H9 (cell line): Measurements from ENCODE around the gene NPHP4. TPM values are rescaled to one million over a fixed set of nuclear protein-coding genes. Genes with fewer than 3 reads are reported as not detected.

ENCODE experiments used
- DNase-seq: peaks from one replicate; pipeline ENCODE4 v3.0.0-alpha.2; 2017
- H2AFZ ChIP-seq: one replicate; pipeline ENCODE4 v1.6.1; 2013; ENCODE audit warnings: mild to moderate bottlenecking, low read length, control low read depth, moderate library complexity
- H2AK5ac ChIP-seq: 2 replicates; pipeline ENCODE4 v1.6.1; 2013; ENCODE audit warnings: low read length, control low read depth, mixed read lengths; ENCODE audit not compliant: insufficient read length
- H2BK120ac ChIP-seq: one replicate; pipeline ENCODE4 v1.6.1; 2013; ENCODE audit warnings: low read depth, mild to moderate bottlenecking, low read length, control low read depth, inconsistent platforms; ENCODE audit not compliant: poor library complexity, severe bottlenecking
- H2BK12ac ChIP-seq: 2 replicates; pipeline ENCODE4 v1.6.1; 2013; ENCODE audit warnings: low read length, control low read depth, mixed read lengths, low read depth; ENCODE audit not compliant: insufficient read length
- H2BK15ac ChIP-seq: 2 replicates; pipeline ENCODE4 v1.6.1; 2013; ENCODE audit warnings: low read depth, low read length, control low read depth
- H2BK20ac ChIP-seq: one replicate; pipeline ENCODE4 v1.6.1; 2013; ENCODE audit warnings: low read depth, mild to moderate bottlenecking, low read length, control low read depth, inconsistent platforms; ENCODE audit not compliant: poor library complexity, severe bottlenecking
- H2BK5ac ChIP-seq: 2 replicates; pipeline ENCODE4 v1.6.1; 2013; ENCODE audit warnings: low read length, control low read depth, mixed read lengths; ENCODE audit not compliant: insufficient read length
- H3K14ac ChIP-seq: 2 replicates; pipeline ENCODE4 v1.6.1; 2013; ENCODE audit warnings: low read length, control low read depth; ENCODE audit not compliant: insufficient read depth
- H3K18ac ChIP-seq: 2 replicates; pipeline ENCODE4 v1.6.1; 2013; ENCODE audit warnings: low read depth, mild to moderate bottlenecking, mixed read lengths, low read length, control low read depth; ENCODE audit not compliant: insufficient read length
- H3K23ac ChIP-seq: 2 replicates; pipeline ENCODE4 v1.6.1; 2013; ENCODE audit warnings: low read length, control low read depth, mixed read lengths, low read depth; ENCODE audit not compliant: insufficient read length
- H3K23me2 ChIP-seq: 2 replicates; pipeline ENCODE4 v1.6.1; 2013; ENCODE audit warnings: low read depth, mild to moderate bottlenecking, mixed read lengths, low read length, control low read depth; ENCODE audit not compliant: insufficient read length, poor library complexity, severe bottlenecking
- H3K27ac ChIP-seq: 2 replicates; pipeline ENCODE4 v1.5.1; 2013; ENCODE audit warnings: low read length, control low read depth, mixed read lengths, low read depth; ENCODE audit not compliant: insufficient read length
- H3K27me3 ChIP-seq: 2 replicates; pipeline ENCODE4 v1.6.1; 2013; ENCODE audit warnings: low read length, control low read depth, inconsistent platforms; ENCODE audit not compliant: insufficient read depth
- H3K4ac ChIP-seq: 2 replicates; pipeline ENCODE4 v1.6.1; 2013; ENCODE audit warnings: low read depth, mild to moderate bottlenecking, control low read depth, inconsistent platforms, low read length, moderate library complexity
- H3K4me1 ChIP-seq: 2 replicates; pipeline ENCODE4 v1.6.1; 2013; ENCODE audit warnings: low read length, control low read depth, inconsistent platforms; ENCODE audit not compliant: insufficient read depth
- H3K4me2 ChIP-seq: 2 replicates; pipeline ENCODE4 v1.6.1; 2013; ENCODE audit warnings: low read length, control low read depth, mixed read lengths; ENCODE audit not compliant: insufficient read length, insufficient read depth
- H3K56ac ChIP-seq: 2 replicates; pipeline ENCODE4 v1.6.1; 2013; ENCODE audit warnings: low read depth, mild to moderate bottlenecking, mixed read lengths, low read length, control low read depth; ENCODE audit not compliant: insufficient read length
- H3K79me1 ChIP-seq: 2 replicates; pipeline ENCODE4 v1.6.1; 2013; ENCODE audit warnings: low read depth, mild to moderate bottlenecking, moderate library complexity, low read length, control low read depth, inconsistent platforms; ENCODE audit not compliant: insufficient read depth, poor library complexity, severe bottlenecking
- H3K79me2 ChIP-seq: 2 replicates; pipeline ENCODE4 v1.6.1; 2013; ENCODE audit warnings: low read length, control low read depth, inconsistent platforms; ENCODE audit not compliant: insufficient read depth
- H3K9ac ChIP-seq: 2 replicates; pipeline ENCODE4 v1.6.1; 2013; ENCODE audit warnings: low read length, control low read depth, mixed read lengths; ENCODE audit not compliant: insufficient read length; ENCODE audit errors: extremely low read depth
- H3K9me3 ChIP-seq: one replicate; pipeline ENCODE4 v1.6.1; 2013; ENCODE audit warnings: low read depth, low read length, inconsistent platforms; ENCODE audit not compliant: control insufficient read depth
- H3T11ph ChIP-seq: one replicate; pipeline ENCODE4 v1.6.1; 2013; ENCODE audit warnings: mild to moderate bottlenecking, low read length, control low read depth, inconsistent platforms
- H4K20me1 ChIP-seq: one replicate; pipeline ENCODE4 v1.6.1; 2013; ENCODE audit not compliant: control insufficient read depth, insufficient read length, insufficient read depth
- H4K5ac ChIP-seq: 2 replicates; pipeline ENCODE4 v1.6.1; 2013; ENCODE audit warnings: low read depth, mild to moderate bottlenecking, mixed read lengths, low read length, control low read depth; ENCODE audit not compliant: insufficient read length
- H4K8ac ChIP-seq: replicated peaks from 2 replicates; pipeline ENCODE4 v1.6.1; 2013; ENCODE audit warnings: low read length, control low read depth, mixed read lengths, low read depth; ENCODE audit not compliant: insufficient read length
- H4K91ac ChIP-seq: 2 replicates; pipeline ENCODE4 v1.6.1; 2013; ENCODE audit warnings: low read depth, mild to moderate bottlenecking, moderate library complexity, mixed read lengths, low read length, control low read depth; ENCODE audit not compliant: insufficient read length
- H3K27ac Mint-ChIP-seq, 3 experiments: 2 replicates in 2 of 3; 3 replicates in 1 of 3; pipeline ENCODE4 v1.8.0; 2020 to 2021; ENCODE audit warnings: mixed read lengths in 3 of 3, mild to moderate bottlenecking in 1 of 3, moderate library complexity in 1 of 3
- H3K27me3 Mint-ChIP-seq: 2 replicates; pipeline ENCODE4 v1.8.0; 2021; ENCODE audit warnings: low read depth, mild to moderate bottlenecking, moderate library complexity, mixed read lengths
- H3K36me3 Mint-ChIP-seq, 3 experiments: 2 replicates in 2 of 3; 3 replicates in 1 of 3; pipeline ENCODE4 v1.8.0; 2020 to 2021; ENCODE audit warnings: low read depth in 3 of 3, mixed read lengths in 3 of 3; ENCODE audit not compliant: insufficient read depth in 1 of 3
- H3K4me1 Mint-ChIP-seq, 2 experiments: 2 replicates each; pipeline ENCODE4 v1.8.0; 2020; ENCODE audit warnings: mixed read lengths in 2 of 2
- H3K4me3 Mint-ChIP-seq, 2 experiments: 2 replicates in 1 of 2; 3 replicates in 1 of 2; pipeline ENCODE4 v1.8.0; 2020 to 2021; ENCODE audit warnings: mild to moderate bottlenecking in 2 of 2, mixed read lengths in 2 of 2, moderate library complexity in 1 of 2
- H3K9me3 Mint-ChIP-seq, 2 experiments: 2 replicates in 1 of 2; 3 replicates in 1 of 2; pipeline ENCODE4 v1.8.0; 2020; ENCODE audit warnings: mild to moderate bottlenecking in 2 of 2, mixed read lengths in 2 of 2, moderate library complexity in 1 of 2
- CTCF ChIP-seq: fragments of 200-600 bp; sonication (generic); conservative IDR thresholded peaks from 3 replicates; pipeline ENCODE4 v1.8.0; 2021; ENCODE audit warnings: antibody characterized with exemption, mild to moderate bottlenecking
- WGBS: extraction: QIAGEN DNeasy Blood & Tissue Kit; methylation state at CpG from one replicate; pipeline ENCODE4 v1.1.7; 2013; ENCODE audit warnings: missing lambda C conversion rate, low lambda C conversion rate, mixed read lengths; ENCODE audit not compliant: insufficient read length; ENCODE audit errors: extremely low coverage; 5-methylcytosine and 5-hydroxymethylcytosine counted together
- total RNA-seq: library from RNA; stranded (reverse); gene quantifications from 2 replicates; pipeline ENCODE4 v1.2.1, GENCODE V29; 2021

NPHP4 gene
- total RNA-seq, 1 experiment from 2014 or later = 17.6 TPM

- Histone ChIP-seq H3K27ac (no peak overlapping the region), H3K79me2 (no peaks in the 10 kb centered on the region), H4K5ac (no peak overlapping the region), H4K8ac (no peak overlapping the region), H4K91ac (no peak overlapping the region), H3K9ac (no peak overlapping the region), H3K27me3 (no peaks in the 10 kb centered on the region), H2BK5ac (no peak overlapping the region), H3K4me2 (no peak overlapping the region), H2BK15ac (no peak overlapping the region), H2BK120ac (no peak overlapping the region), H3K4ac (no peak overlapping the region), H3K23ac (no peak overlapping the region), H3K79me1 (no peaks in the 10 kb centered on the region), H2BK12ac (no peak overlapping the region), H2AK5ac (no peak overlapping the region), H3K4me1 (no peaks in the 10 kb centered on the region), H3K56ac (no peak overlapping the region), H2AFZ (no peak overlapping the region), H4K20me1 (no peaks in the 10 kb centered on the region), H2BK20ac (no peak overlapping the region), H3K14ac (no peak overlapping the region), H3K18ac (no peak overlapping the region), H3K9me3 (no peaks in the 10 kb centered on the region), H3K23me2 (no peaks in the 10 kb centered on the region), H3T11ph (no peak overlapping the region)
- WGBS = no CpG with 5 or more reads among the region's 16 CpGs
- no peak for DNase-seq
- peaks cover 0 to 9% of the 10 kb centered on the region in 2 experiments; a peak in 2 of 5 replicates for H3K9me3 Mint-ChIP-seq
- H3K27me3 Mint-ChIP-seq = no peaks in the 10 kb centered on the region; the same call in 1 of the 2 replicates
- no peak for TF ChIP-seq CTCF
- H3K36me3 Mint-ChIP-seq = peaks cover 4 to 12% (median 9%) of the 10 kb centered on the region in 3 experiments; a peak in 6 of 7 replicates
- no peak overlapping the region for H3K27ac Mint-ChIP-seq
- H3K4me1 Mint-ChIP-seq = peaks cover 10 to 12% of the 10 kb centered on the region in 2 experiments
- peak overlapping the region in 1 of 2 experiments; percentile 15; a peak in 1 of 5 replicates for H3K4me3 Mint-ChIP-seq
Measured at GRCh38 chr1:5857508-5858090, 134.6 kb downstream of the NPHP4 start.
